CD4-positive, alpha-beta T cell (primary cell): ENCODE measurements around the gene TBC1D2B. TPM values are rescaled to one million over a fixed set of nuclear protein-coding genes. Genes with fewer than 3 reads are reported as not detected.

Source experiments
- ATAC-seq: fragments of 200-7000 bp; cut with Tn5 transposase; one replicate; pipeline ENCODE4 v1.10.0; 2022; ENCODE audit warnings: mild to moderate bottlenecking; ENCODE audit not compliant: poor library complexity
- CTCF ChIA-PET: fragments of 350-600 bp; sonication (Branson Sonifier 250); formaldehyde crosslinking; loops from one replicate; lab custom pipeline; 2021; ENCODE audit warnings: antibody characterized with exemption, inconsistent platforms; lab: Charles Lee
- POLR2A ChIA-PET: fragments of 350-600 bp; sonication (Branson Sonifier 250); formaldehyde crosslinking; loops from one replicate; lab custom pipeline; 2021; ENCODE audit warnings: antibody characterized with exemption, inconsistent platforms; lab: Charles Lee
- DNase-seq, 14 experiments: peaks; one replicate each; pipeline ENCODE4 v3.0.0-alpha.2; 2013 to 2020; ENCODE audit warnings: mixed read lengths in 2 of 14
- H3K27ac ChIP-seq, 2 donors: one replicate each; pipeline versions ENCODE4 v1.5.1 to v1.7.0; 2013; ENCODE audit warnings: low read length in 2 of 2, low read depth in 1 of 2, mild to moderate bottlenecking in 1 of 2
- H3K27me3 ChIP-seq, 2 experiments: 1 replicate in 1 of 2; 2 replicates in 1 of 2; pipeline versions ENCODE4 v1.6.1 to v1.7.0; 2013; ENCODE audit warnings: low read length in 2 of 2, control low read depth in 1 of 2, mild to moderate bottlenecking in 1 of 2, moderate library complexity in 1 of 2; ENCODE audit not compliant: insufficient read depth in 2 of 2, control insufficient read depth in 1 of 2
- H3K36me3 ChIP-seq: one replicate; pipeline ENCODE4 v1.6.1; 2013; ENCODE audit warnings: low read length, control low read depth; ENCODE audit not compliant: insufficient read depth
- H3K4me1 ChIP-seq: one replicate; pipeline ENCODE4 v1.6.1; 2013; ENCODE audit warnings: low read length, control low read depth; ENCODE audit not compliant: insufficient read depth
- H3K4me3 ChIP-seq: one replicate; pipeline ENCODE4 v1.5.1; 2013; ENCODE audit warnings: mild to moderate bottlenecking, low read length, moderate library complexity
- H3K9me3 ChIP-seq, 2 experiments: 1 replicate in 1 of 2; 2 replicates in 1 of 2; pipeline versions ENCODE4 v1.6.1 to v1.7.0; 2013; ENCODE audit warnings: low read length in 2 of 2, mild to moderate bottlenecking in 2 of 2, control low read depth in 1 of 2, moderate library complexity in 1 of 2; ENCODE audit not compliant: control insufficient read depth in 1 of 2, insufficient read depth in 1 of 2
- H3K27ac Mint-ChIP-seq: one replicate; pipeline ENCODE4 v1.8.0; 2020; ENCODE audit warnings: mixed read lengths
- H3K27me3 Mint-ChIP-seq: one replicate; pipeline ENCODE4 v1.8.0; 2021; ENCODE audit warnings: mixed read lengths
- H3K36me3 Mint-ChIP-seq: one replicate; pipeline ENCODE4 v1.8.0; 2021; ENCODE audit warnings: low read depth, mixed read lengths
- H3K4me1 Mint-ChIP-seq: one replicate; pipeline ENCODE4 v1.8.0; 2021; ENCODE audit warnings: low read depth, mixed read lengths
- H3K4me3 Mint-ChIP-seq: one replicate; pipeline ENCODE4 v1.8.0; 2020; ENCODE audit warnings: mild to moderate bottlenecking, mixed read lengths
- H3K9me3 Mint-ChIP-seq: one replicate; pipeline ENCODE4 v1.8.0; 2020; ENCODE audit warnings: mixed read lengths
- intact Hi-C, 2 experiments: fragments of 100-400 bp; cut with DNase I in 1 of 2; cut with micrococcal nuclease in 1 of 2; formaldehyde crosslinking; loops; one replicate each; pipeline versions ENCODE4 v1.15.1 to v1.9.0; 2023 to 2025; cut with DNase I, micrococcal nuclease
- total RNA-seq, 174 experiments: library from RNA in 2 of 174; stranded (reverse) in 2 of 174; gene quantifications; one replicate each; pipeline ENCODE4 v1.2.3 and lab custom pipeline; 2021 to 2026
- TF ChIP-seq, protein P1 (sequence below): fragments of 200-600 bp; IDR thresholded peaks from one replicate; pipeline ENCODE4 v1.8.0; 2022; ENCODE audit warnings: antibody characterized with exemption, mild to moderate bottlenecking

TBC1D2B gene
- total RNA-seq, 2 experiments from 2014 or later = 89.3 to 97.6 TPM

GRCh38 chr15:78104119-78104479 lies 26.6 kb upstream of the TBC1D2B start:
- no peak for DNase-seq
- no peaks in the 10 kb centered on the region for H3K27me3 ChIP-seq
- H3K27ac ChIP-seq = peak overlapping the region in 1 of 2 donors; percentile 71
- no peak overlapping the region for H3K4me3 ChIP-seq
- no peaks in the 10 kb centered on the region for H3K9me3 Mint-ChIP-seq
- peak overlapping the region; percentile 84 for H3K27ac Mint-ChIP-seq
- no peaks in the 10 kb centered on the region for H3K27me3 Mint-ChIP-seq
- ChIA-PET POLR2A (interaction anchor here (0.6 to 1.1 kb wide), 5 partner anchors 23 to 138 kb away, joined by 3 to 4 read pairs (median 3); no protein-coding TSS in a partner anchor), CTCF (interaction anchor here (0.9 to 2.2 kb wide), 2 partner anchors 10 to 104 kb away, joined by 4 to 6 read pairs; no protein-coding TSS in a partner anchor)
- intact Hi-C loops = loop anchor here in 1 of 2 experiments (2.0 kb wide), 1 partner anchor 69 kb away; no protein-coding TSS in a partner anchor
- ATAC-seq = no peak
- H3K4me1 Mint-ChIP-seq = peaks cover 47% of the 10 kb centered on the region
- TF ChIP-seq, protein P1, sequence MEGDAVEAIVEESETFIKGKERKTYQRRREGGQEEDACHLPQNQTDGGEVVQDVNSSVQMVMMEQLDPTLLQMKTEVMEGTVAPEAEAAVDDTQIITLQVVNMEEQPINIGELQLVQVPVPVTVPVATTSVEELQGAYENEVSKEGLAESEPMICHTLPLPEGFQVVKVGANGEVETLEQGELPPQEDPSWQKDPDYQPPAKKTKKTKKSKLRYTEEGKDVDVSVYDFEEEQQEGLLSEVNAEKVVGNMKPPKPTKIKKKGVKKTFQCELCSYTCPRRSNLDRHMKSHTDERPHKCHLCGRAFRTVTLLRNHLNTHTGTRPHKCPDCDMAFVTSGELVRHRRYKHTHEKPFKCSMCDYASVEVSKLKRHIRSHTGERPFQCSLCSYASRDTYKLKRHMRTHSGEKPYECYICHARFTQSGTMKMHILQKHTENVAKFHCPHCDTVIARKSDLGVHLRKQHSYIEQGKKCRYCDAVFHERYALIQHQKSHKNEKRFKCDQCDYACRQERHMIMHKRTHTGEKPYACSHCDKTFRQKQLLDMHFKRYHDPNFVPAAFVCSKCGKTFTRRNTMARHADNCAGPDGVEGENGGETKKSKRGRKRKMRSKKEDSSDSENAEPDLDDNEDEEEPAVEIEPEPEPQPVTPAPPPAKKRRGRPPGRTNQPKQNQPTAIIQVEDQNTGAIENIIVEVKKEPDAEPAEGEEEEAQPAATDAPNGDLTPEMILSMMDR = no peak
- no peaks in the 10 kb centered on the region for H3K9me3 ChIP-seq
- peaks cover 51% of the 10 kb centered on the region for H3K4me1 ChIP-seq
- H3K36me3 ChIP-seq = no peaks in the 10 kb centered on the region
- H3K4me3 Mint-ChIP-seq = no peak overlapping the region
- H3K36me3 Mint-ChIP-seq = no peaks in the 10 kb centered on the region

- ChIA-PET CTCF (interaction anchor here (0.9 kb wide), 1 partner anchor 10 kb away, joined by 4 read pairs; no protein-coding TSS in a partner anchor), POLR2A (interaction anchor here (0.7 to 1.1 kb wide), 4 partner anchors 30 to 137 kb away, joined by 3 to 4 read pairs (median 3); no protein-coding TSS in a partner anchor)
- Mint-ChIP-seq H3K36me3 (no peaks in the 10 kb centered on the region), H3K4me1 (peaks cover 47% of the 10 kb centered on the region), H3K9me3 (no peaks in the 10 kb centered on the region), H3K4me3 (peak overlapping the region; percentile 38), H3K27ac (peak overlapping the region; percentile 84), H3K27me3 (no peaks in the 10 kb centered on the region)
- TF ChIP-seq, protein P1 = no peak
- H3K4me1 ChIP-seq = peaks cover 51% of the 10 kb centered on the region
- H3K27ac ChIP-seq = peak overlapping the region; percentile 35 to 71
- H3K27me3 ChIP-seq = no peaks in the 10 kb centered on the region
- intact Hi-C loops = loop anchor here in 1 of 2 experiments (2.0 kb wide), 1 partner anchor 69 kb away; no protein-coding TSS in a partner anchor
- H3K9me3 ChIP-seq = no peaks in the 10 kb centered on the region
- no peak overlapping the region for H3K4me3 ChIP-seq
- no peaks in the 10 kb centered on the region for H3K36me3 ChIP-seq
- DNase-seq (peak; percentile 17 to 87 (median 46)), ATAC-seq (peak; percentile 73)
Observed at GRCh38 chr15:78103406-78104118, 26.1 kb upstream of the TBC1D2B start.

GRCh38 chr15:78102741-78103140 lies 25.2 kb upstream of the TBC1D2B start:
- TF ChIP-seq, protein P1 = no peak
- no peak for DNase-seq

More at GRCh38 chr15:78102741-78103140, 25.2 kb upstream of the TBC1D2B start:
- no peak overlapping the region for H3K4me3 ChIP-seq
- Mint-ChIP-seq H3K36me3 (no peaks in the 10 kb centered on the region), H3K4me3 (no peak overlapping the region), H3K27me3 (no peaks in the 10 kb centered on the region), H3K4me1 (peaks cover 42% of the 10 kb centered on the region), H3K9me3 (no peaks in the 10 kb centered on the region), H3K27ac (no peak overlapping the region)
- H3K27me3 ChIP-seq = no peaks in the 10 kb centered on the region
- intact Hi-C loops = no loop called here
- H3K27ac ChIP-seq = peak overlapping the region; percentile 35 to 71
- H3K9me3 ChIP-seq = no peaks in the 10 kb centered on the region
- ATAC-seq = no peak
- ChIA-PET CTCF (no interaction called here), POLR2A (no interaction called here)
- peaks cover 45% of the 10 kb centered on the region for H3K4me1 ChIP-seq
- H3K36me3 ChIP-seq = no peaks in the 10 kb centered on the region
